Activated naive CD4-positive, alpha-beta T cell treated with anti-CD3 and anti-CD28 coated beads, Interleukin-2, amount 10 ng/mL, durations not matched to agents 7 days and 5 days (primary cell): ENCODE measurements around the gene DPEP3.

Experiments
- CTCF ChIA-PET: fragments of 350-600 bp; sonication (Branson Sonifier 250); formaldehyde crosslinking; loops from one replicate; lab custom pipeline; 2021; ENCODE audit warnings: antibody characterized with exemption; lab: Charles Lee
- DNase-seq: peaks from one replicate; pipeline ENCODE4 v3.0.0-alpha.2; 2020
- H3K27ac Mint-ChIP-seq: one replicate; pipeline ENCODE4 v1.8.0; 2021; ENCODE audit warnings: mild to moderate bottlenecking, moderate library complexity, mixed read lengths
- H3K27me3 Mint-ChIP-seq: one replicate; pipeline ENCODE4 v1.8.0; 2021; ENCODE audit warnings: mild to moderate bottlenecking, mixed read lengths
- H3K36me3 Mint-ChIP-seq: one replicate; pipeline ENCODE4 v1.8.0; 2021; ENCODE audit warnings: mixed read lengths
- H3K4me1 Mint-ChIP-seq: one replicate; pipeline ENCODE4 v1.8.0; 2021; ENCODE audit warnings: mixed read lengths
- H3K4me3 Mint-ChIP-seq: one replicate; pipeline ENCODE4 v1.8.0; 2021; ENCODE audit warnings: mild to moderate bottlenecking, moderate library complexity, mixed read lengths
- H3K9me3 Mint-ChIP-seq: one replicate; pipeline ENCODE4 v1.8.0; 2021; ENCODE audit warnings: mixed read lengths

Gene DPEP3

DNA sequence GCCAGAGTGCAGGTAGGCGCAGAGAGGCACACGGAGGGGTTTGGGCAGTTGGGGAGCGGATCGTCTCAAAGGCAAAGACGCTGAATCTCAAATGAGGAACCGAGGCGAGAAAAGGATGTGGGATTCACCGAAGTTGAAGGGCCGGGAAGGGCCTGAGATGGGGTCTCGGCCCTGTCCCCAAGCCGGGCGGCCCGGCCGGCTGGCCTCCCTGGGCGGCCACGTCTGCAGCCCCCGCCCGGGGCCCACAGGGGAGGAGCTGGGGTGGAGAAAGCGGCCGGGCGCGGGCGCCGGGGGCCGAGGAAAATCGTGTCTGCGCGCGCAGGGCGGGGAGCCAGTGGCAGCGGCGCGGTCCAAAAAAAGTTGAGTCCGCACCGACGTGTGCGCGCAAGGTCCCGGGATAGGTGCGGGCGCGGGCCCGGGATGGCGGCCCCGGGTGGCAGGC lies 12.3 kb downstream of the DPEP3 start:
- Mint-ChIP-seq H3K9me3 (no peaks in the 10 kb centered on the region), H3K4me1 (peaks cover 33% of the 10 kb centered on the region), H3K4me3 (peak overlapping the region; percentile 100), H3K36me3 (no peaks in the 10 kb centered on the region), H3K27me3 (peaks cover 22% of the 10 kb centered on the region), H3K27ac (peak overlapping the region; percentile 93)
- DNase-seq, result peak; percentile 62
- CTCF ChIA-PET, result no interaction called here

DNA sequence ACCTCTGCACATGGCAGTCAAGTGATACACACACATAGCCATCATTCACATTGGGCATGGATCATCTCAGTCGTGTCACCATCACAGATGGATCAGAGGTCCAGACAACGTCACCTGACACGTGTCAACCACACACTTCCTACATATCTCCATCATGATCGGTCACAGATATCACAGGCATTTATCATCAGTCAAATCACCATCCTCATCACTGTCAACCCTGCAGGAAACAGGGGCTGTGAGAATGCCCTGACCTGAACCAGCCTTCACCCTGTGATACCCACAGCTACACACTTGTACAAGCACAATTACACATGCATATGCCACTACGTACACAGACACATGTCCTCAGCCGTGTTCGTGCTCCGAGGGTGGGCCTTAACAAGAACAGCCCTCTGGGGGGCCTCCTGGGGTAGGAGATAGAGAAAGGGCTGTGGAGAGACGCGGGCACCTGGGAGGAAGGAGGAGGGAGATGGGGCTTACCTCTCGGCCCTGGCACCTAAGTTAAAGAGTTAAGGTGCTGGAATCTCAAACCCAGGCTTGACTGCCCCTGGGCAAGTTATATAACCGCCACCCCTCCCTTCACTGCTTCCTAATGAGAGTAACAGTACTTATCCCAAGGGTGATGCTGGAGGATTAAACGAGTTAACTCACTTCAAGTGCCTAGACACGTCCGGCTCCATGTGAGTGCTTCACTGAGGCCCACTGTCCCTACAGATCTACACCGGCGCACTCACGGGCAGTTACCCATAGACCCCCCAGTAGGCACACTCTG lies 12.9 kb downstream of the DPEP3 start:
- peak; percentile 48 for DNase-seq
- peak overlapping the region; percentile 100 for H3K4me3 Mint-ChIP-seq

GRCh38 chr16:67966549-67967182 lies 13.6 kb downstream of the DPEP3 start:
- peaks cover 9% of the 10 kb centered on the region for H3K27me3 Mint-ChIP-seq
- H3K27ac Mint-ChIP-seq, result no peak overlapping the region
- CTCF ChIA-PET, result interaction anchor here (1.1 to 1.6 kb wide), 2 partner anchors 14 to 74 kb away, joined by 5 to 7 read pairs; partner anchors contain the start of gene DPEP3
- no peak for DNase-seq
- peaks cover 11% of the 10 kb centered on the region for H3K36me3 Mint-ChIP-seq
- H3K4me1 Mint-ChIP-seq, result peaks cover 35% of the 10 kb centered on the region
- H3K4me3 Mint-ChIP-seq, result peak overlapping the region; percentile 100
- no peaks in the 10 kb centered on the region for H3K9me3 Mint-ChIP-seq

More for the DNA sequence above, 12.9 kb downstream of the DPEP3 start:
- Mint-ChIP-seq H3K9me3 (no peaks in the 10 kb centered on the region), H3K27ac (peak overlapping the region; percentile 93), H3K4me1 (peaks cover 35% of the 10 kb centered on the region), H3K36me3 (peaks cover 5% of the 10 kb centered on the region), H3K27me3 (peaks cover 16% of the 10 kb centered on the region)
- CTCF ChIA-PET, result interaction anchor here (1.1 to 1.6 kb wide), 2 partner anchors 14 to 74 kb away, joined by 5 to 7 read pairs; partner anchors contain the start of gene DPEP3

- DNase-seq, result no peak
- CTCF ChIA-PET, result interaction anchor here (0.7 to 1.6 kb wide), 4 partner anchors 12 to 75 kb away, joined by 3 to 7 read pairs (median 4); partner anchors contain the start of gene DPEP3
- H3K4me3 Mint-ChIP-seq, result no peak overlapping the region
- peaks cover 35% of the 10 kb centered on the region for H3K4me1 Mint-ChIP-seq
- H3K36me3 Mint-ChIP-seq, result peaks cover 17% of the 10 kb centered on the region
- H3K9me3 Mint-ChIP-seq, result no peaks in the 10 kb centered on the region
- H3K27ac Mint-ChIP-seq, result no peak overlapping the region
- H3K27me3 Mint-ChIP-seq, result peaks cover 4% of the 10 kb centered on the region
Observed at GRCh38 chr16:67965668-67966548, 14.4 kb downstream of the DPEP3 start.

DNA sequence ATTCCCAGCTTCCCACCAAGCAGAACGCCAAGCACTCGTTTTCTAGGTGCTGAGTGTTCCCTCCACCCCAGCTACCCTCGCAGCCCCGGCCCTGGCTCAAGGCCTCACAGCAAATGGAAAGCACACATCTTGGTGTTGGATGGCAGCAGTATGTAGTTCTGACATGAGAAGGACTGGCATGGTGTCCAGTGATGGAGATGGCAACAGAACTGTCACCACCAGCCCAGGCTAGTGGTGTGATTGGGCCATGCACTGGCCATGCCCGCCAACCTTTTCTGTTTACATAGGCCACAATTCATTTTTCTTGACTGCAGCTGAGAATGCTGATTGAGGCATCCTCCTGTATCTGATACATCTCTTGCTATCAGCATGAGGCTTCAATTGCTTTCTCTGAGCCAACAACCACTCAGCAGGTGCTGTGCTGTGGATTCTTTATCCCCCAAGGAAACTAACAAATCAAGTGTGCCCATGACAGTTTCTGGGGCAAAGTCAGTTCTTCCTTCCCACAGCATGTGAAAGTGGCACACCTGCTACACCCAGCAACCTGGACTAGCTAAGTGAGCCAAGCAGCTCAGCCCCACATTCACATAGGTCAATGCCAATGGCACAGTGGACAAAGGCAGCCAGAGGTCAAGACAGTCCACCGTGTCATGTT lies 15.7 kb downstream of the DPEP3 start:
- Mint-ChIP-seq H3K36me3 (peaks cover 22% of the 10 kb centered on the region), H3K27ac (no peak overlapping the region), H3K9me3 (no peaks in the 10 kb centered on the region), H3K4me1 (peaks cover 32% of the 10 kb centered on the region), H3K4me3 (no peak overlapping the region), H3K27me3 (no peaks in the 10 kb centered on the region)
- CTCF ChIA-PET, result interaction anchor here (1.3 to 1.4 kb wide), 2 partner anchors 10 to 22 kb away, joined by 3 to 5 read pairs; no protein-coding TSS in a partner anchor
- DNase-seq, result no peak

GRCh38 chr16:67963662-67964321 lies 16.5 kb downstream of the DPEP3 start:
- Mint-ChIP-seq H3K4me3 (no peak overlapping the region), H3K36me3 (peaks cover 24% of the 10 kb centered on the region), H3K4me1 (peaks cover 26% of the 10 kb centered on the region), H3K27me3 (no peaks in the 10 kb centered on the region), H3K27ac (no peak overlapping the region), H3K9me3 (no peaks in the 10 kb centered on the region)
- CTCF ChIA-PET, result interaction anchor here (1.3 to 2.6 kb wide), 2 partner anchors 22 kb away, joined by 5 to 7 read pairs; no protein-coding TSS in a partner anchor
- DNase-seq, result no peak

DNA sequence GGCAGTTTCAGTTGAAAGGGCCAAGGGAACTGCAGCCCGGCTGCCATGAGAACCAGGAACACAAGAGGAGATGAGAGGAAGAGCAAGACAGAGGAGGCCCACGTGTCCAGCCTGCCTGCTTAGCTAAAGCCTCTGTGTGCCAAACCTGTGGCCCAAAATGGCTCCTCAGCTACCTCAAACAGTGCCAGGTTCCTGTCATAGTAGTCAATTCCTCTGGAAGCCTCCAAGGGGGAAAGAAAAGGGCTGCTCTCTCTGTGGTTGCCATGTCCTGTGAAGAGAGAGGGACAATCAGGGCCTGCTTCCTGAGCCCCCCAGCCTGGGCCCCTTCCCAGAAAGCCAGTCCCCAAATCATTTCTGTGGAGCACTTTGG lies 17.0 kb downstream of the DPEP3 start:
- Mint-ChIP-seq H3K4me1 (peaks cover 25% of the 10 kb centered on the region), H3K9me3 (no peaks in the 10 kb centered on the region), H3K36me3 (peaks cover 27% of the 10 kb centered on the region), H3K27ac (no peak overlapping the region), H3K27me3 (no peaks in the 10 kb centered on the region), H3K4me3 (no peak overlapping the region)
- CTCF ChIA-PET, result interaction anchor here (2.6 kb wide), 1 partner anchor 21 kb away, joined by 7 read pairs; no protein-coding TSS in a partner anchor
- no peak for DNase-seq

- no peaks in the 10 kb centered on the region for H3K9me3 Mint-ChIP-seq
- H3K4me3 Mint-ChIP-seq, result no peak overlapping the region
- peaks cover 18% of the 10 kb centered on the region for H3K4me1 Mint-ChIP-seq
- no peak overlapping the region for H3K27ac Mint-ChIP-seq
- peaks cover 27% of the 10 kb centered on the region for H3K36me3 Mint-ChIP-seq
- DNase-seq, result no peak
- CTCF ChIA-PET, result interaction anchor here (2.6 kb wide), 1 partner anchor 20 kb away, joined by 7 read pairs; no protein-coding TSS in a partner anchor
- H3K27me3 Mint-ChIP-seq, result no peaks in the 10 kb centered on the region
Observed at GRCh38 chr16:67962135-67962534, 18.2 kb downstream of the DPEP3 start.

DNA sequence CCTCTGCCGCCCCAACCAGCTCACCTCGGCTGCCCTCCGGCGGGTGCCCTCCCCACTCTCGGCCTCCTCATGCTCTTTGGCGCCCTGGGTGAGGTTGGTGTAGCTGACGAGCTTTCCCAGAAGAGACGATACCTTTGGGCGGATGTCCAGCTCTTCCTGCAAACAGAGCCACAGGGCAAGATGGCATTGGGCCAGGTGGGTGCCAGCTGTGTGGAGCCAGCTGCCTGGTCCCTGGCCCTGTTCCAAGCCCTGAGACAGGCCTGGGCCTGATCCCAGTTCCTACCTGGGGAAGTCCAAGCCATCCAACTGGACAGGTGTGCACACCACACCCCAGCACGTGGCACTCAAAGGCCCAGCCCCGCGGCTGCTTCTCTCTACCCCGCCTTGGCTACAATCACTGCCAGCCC lies 18.7 kb downstream of the DPEP3 start:
- peaks cover 12% of the 10 kb centered on the region for H3K4me1 Mint-ChIP-seq
- H3K27ac Mint-ChIP-seq, result no peak overlapping the region
- H3K27me3 Mint-ChIP-seq, result no peaks in the 10 kb centered on the region
- peaks cover 27% of the 10 kb centered on the region for H3K36me3 Mint-ChIP-seq
- CTCF ChIA-PET, result interaction anchor here (2.6 kb wide), 1 partner anchor 19 kb away, joined by 7 read pairs; no protein-coding TSS in a partner anchor
- H3K4me3 Mint-ChIP-seq, result no peak overlapping the region
- DNase-seq, result no peak
- no peaks in the 10 kb centered on the region for H3K9me3 Mint-ChIP-seq

DNA sequence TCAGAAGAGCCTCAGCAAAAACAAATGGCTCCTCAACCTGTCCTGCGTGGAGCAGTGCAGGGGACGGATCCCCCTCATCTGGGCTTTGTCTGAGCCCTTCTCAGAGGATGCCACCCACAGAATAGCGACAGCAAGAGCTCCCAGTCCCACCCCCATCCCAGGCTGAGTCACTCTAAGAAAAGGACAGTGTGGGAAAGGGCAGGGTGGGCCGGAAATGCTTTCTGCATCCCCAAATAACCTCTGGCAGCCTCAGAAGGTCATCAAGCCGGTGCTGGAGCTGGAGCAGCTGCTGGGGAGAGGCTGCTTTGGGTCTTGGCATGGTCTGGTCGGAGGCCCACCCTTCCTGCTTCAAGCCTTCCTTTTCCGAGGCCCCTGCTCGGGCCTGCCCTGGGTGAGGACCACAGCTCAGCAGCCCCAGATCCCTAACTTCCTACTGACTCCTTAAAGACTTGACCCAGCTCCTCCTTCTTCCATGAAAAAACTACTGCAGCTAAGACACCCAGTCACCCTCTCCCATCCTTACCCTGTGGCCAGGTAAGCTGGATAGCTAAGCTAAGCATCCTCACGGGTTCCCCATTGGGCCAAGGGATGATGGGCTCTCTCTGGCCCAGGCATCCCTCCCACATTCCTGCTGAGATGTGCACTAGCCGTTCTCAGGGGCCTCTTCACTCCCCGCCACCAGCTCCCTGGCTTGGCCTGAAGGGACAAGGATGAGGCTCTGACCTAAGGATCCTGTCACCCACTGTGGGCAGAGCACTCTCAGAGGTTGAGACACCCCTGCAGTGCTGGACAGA lies 20.6 kb downstream of the DPEP3 start:
- no peak overlapping the region for H3K4me3 Mint-ChIP-seq
- no peak for DNase-seq
- H3K4me1 Mint-ChIP-seq, result peaks cover 2% of the 10 kb centered on the region
- peak overlapping the region; percentile 16 for H3K27ac Mint-ChIP-seq
- CTCF ChIA-PET, result interaction anchor here (0.6 to 1.4 kb wide), 2 partner anchors 18 to 370 kb away, joined by 3 to 4 read pairs; no protein-coding TSS in a partner anchor
- H3K9me3 Mint-ChIP-seq, result no peaks in the 10 kb centered on the region
- peaks cover 27% of the 10 kb centered on the region for H3K36me3 Mint-ChIP-seq
- H3K27me3 Mint-ChIP-seq, result no peaks in the 10 kb centered on the region

GRCh38 chr16:67957622-67958021 lies 22.7 kb downstream of the DPEP3 start:
- Mint-ChIP-seq H3K36me3 (peaks cover 27% of the 10 kb centered on the region), H3K9me3 (no peaks in the 10 kb centered on the region), H3K4me1 (no peaks in the 10 kb centered on the region), H3K27me3 (no peaks in the 10 kb centered on the region), H3K27ac (no peak overlapping the region), H3K4me3 (no peak overlapping the region)
- CTCF ChIA-PET, result interaction anchor here (0.5 kb wide), 1 partner anchor 1239 kb away, joined by 3 read pairs; no protein-coding TSS in a partner anchor
- no peak for DNase-seq
